GM18526 (cell line): ENCODE results near the gene RIC8B.

Experiments
- POLR2A ChIP-seq: IDR thresholded peaks from 3 replicates; pipeline ENCODE4 v1.6.1; 2011; ENCODE audit not compliant: insufficient read length; ENCODE audit errors: extremely low read depth

The RIC8B gene

GRCh38 chr12:106771425-106771824 is 3.1 kb upstream of the RIC8B start:
- TF ChIP-seq POLR2A: no peak

- TF ChIP-seq POLR2A: no peak
Measured at GRCh38 chr12:106773286-106774004, 1.0 kb upstream of the RIC8B start.

GRCh38 chr12:106774808-106775524 is 484 bp downstream of the RIC8B start:
- TF ChIP-seq POLR2A: no peak

GRCh38 chr12:106776897-106777296 is 2.4 kb downstream of the RIC8B start:
- no peak for TF ChIP-seq POLR2A

- no peak for TF ChIP-seq POLR2A
Measured at GRCh38 chr12:106780010-106780631, 5.6 kb downstream of the RIC8B start.

- TF ChIP-seq POLR2A: no peak
Measured at GRCh38 chr12:106782619-106783018, 8.1 kb downstream of the RIC8B start.

- TF ChIP-seq POLR2A: no peak
Measured at GRCh38 chr12:106783515-106783914, 9.0 kb downstream of the RIC8B start.

GRCh38 chr12:106790020-106790419 is 15.5 kb downstream of the RIC8B start:
- no peak for TF ChIP-seq POLR2A

- TF ChIP-seq POLR2A: no peak
Measured at GRCh38 chr12:106791531-106791930, 17.0 kb downstream of the RIC8B start.

- no peak for TF ChIP-seq POLR2A
Measured at GRCh38 chr12:106794369-106794768, 19.9 kb downstream of the RIC8B start.

- TF ChIP-seq POLR2A: no peak
Measured at GRCh38 chr12:106801167-106801708, 26.8 kb downstream of the RIC8B start.

GRCh38 chr12:106801830-106802533 is 27.5 kb downstream of the RIC8B start:
- TF ChIP-seq POLR2A: no peak

- TF ChIP-seq POLR2A: no peak
Measured at GRCh38 chr12:106804668-106805067, 30.2 kb downstream of the RIC8B start.

- no peak for TF ChIP-seq POLR2A
Measured at GRCh38 chr12:106814714-106815113, 40.2 kb downstream of the RIC8B start.

- no peak for TF ChIP-seq POLR2A
Measured at GRCh38 chr12:106815741-106816140, 41.3 kb downstream of the RIC8B start.

- TF ChIP-seq POLR2A: no peak
Measured at GRCh38 chr12:106816231-106816630, 41.7 kb downstream of the RIC8B start.

GRCh38 chr12:106819991-106820390 is 45.5 kb downstream of the RIC8B start:
- no peak for TF ChIP-seq POLR2A
